Measurements from ENCODE around the gene B3GALT5.

DNA sequence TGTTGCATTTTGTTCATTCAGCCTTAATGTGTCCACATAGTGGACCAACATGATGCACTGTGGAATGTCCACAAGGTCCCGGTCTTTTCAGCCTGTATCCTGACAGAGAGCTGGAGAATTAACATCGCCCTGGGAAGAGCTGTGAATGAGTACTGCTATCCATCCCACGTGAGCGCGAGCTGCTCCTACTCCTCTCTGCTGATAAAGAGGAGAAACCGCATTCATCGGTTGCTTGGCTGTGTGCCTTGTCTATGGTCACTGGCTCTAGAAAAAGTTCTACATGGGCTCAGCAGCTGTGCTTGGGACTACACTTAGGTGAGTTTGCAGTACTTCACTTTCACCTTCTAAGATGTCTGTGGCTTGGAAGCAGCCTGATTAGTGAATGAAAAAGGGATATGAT lies 101.2 kb downstream of the B3GALT5 start:
- TF ChIP-seq, protein P1, sequence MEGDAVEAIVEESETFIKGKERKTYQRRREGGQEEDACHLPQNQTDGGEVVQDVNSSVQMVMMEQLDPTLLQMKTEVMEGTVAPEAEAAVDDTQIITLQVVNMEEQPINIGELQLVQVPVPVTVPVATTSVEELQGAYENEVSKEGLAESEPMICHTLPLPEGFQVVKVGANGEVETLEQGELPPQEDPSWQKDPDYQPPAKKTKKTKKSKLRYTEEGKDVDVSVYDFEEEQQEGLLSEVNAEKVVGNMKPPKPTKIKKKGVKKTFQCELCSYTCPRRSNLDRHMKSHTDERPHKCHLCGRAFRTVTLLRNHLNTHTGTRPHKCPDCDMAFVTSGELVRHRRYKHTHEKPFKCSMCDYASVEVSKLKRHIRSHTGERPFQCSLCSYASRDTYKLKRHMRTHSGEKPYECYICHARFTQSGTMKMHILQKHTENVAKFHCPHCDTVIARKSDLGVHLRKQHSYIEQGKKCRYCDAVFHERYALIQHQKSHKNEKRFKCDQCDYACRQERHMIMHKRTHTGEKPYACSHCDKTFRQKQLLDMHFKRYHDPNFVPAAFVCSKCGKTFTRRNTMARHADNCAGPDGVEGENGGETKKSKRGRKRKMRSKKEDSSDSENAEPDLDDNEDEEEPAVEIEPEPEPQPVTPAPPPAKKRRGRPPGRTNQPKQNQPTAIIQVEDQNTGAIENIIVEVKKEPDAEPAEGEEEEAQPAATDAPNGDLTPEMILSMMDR (IDR thresholded peaks at IDR 0.05), result no peak
- no peak for TF ChIP-seq POLR2A (IDR thresholded peaks at IDR 0.05)

Measured in prostate gland (tissue), 2 donors.